Panc1 (cell line): ENCODE results near the gene MAK. TPM values are rescaled to one million over a fixed set of nuclear protein-coding genes. Genes with fewer than 3 reads are reported as not detected.
A peak's percentile ranks its signal among the peaks of the same experiment; 100 is the strongest.

Experiments used
- ATAC-seq: fragments of 200-7000 bp; cut with Tn5 transposase; 2 replicates; pipeline ENCODE4 v1.9.1; 2020; ENCODE audit warnings: mild to moderate bottlenecking, moderate library complexity
- BruUV-seq: library from RNA; stranded (reverse); fragments of 400-500 nt; replicated peaks from 2 replicates; lab custom pipeline; 2021; lab: Mats Ljungman, UMichigan
- CTCF ChIA-PET: fragments of 300-600 bp; sonication (Branson Sonifier 250); formaldehyde crosslinking; loops from one replicate; lab custom pipeline; 2022; ENCODE audit warnings: antibody characterized with exemption; lab: Charles Lee
- POLR2A ChIA-PET: fragments of 300-600 bp; sonication (Branson Sonifier 250); formaldehyde crosslinking; loops from one replicate; lab custom pipeline; 2022; ENCODE audit warnings: antibody characterized with exemption; lab: Charles Lee
- DNase-seq: peaks from one replicate; pipeline ENCODE4 v3.0.0-alpha.2; 2010; ENCODE audit warnings: low read depth, low spot score
- H3K27ac ChIP-seq: 2 replicates; pipeline ENCODE4 v1.5.1; 2011; ENCODE audit warnings: mild to moderate bottlenecking, low read length, inconsistent platforms
- H3K27me3 ChIP-seq: fragments of 200-500 bp; sonication (Bioruptor generic); 2 replicates; pipeline ENCODE4 v1.6.0; 2014; ENCODE audit warnings: low read length, inconsistent platforms; ENCODE audit not compliant: control insufficient read depth, insufficient read depth
- H3K36me3 ChIP-seq: fragments of 200-500 bp; sonication (Bioruptor generic); 2 replicates; pipeline ENCODE4 v1.5.1; 2014; ENCODE audit warnings: inconsistent platforms, mild to moderate bottlenecking, low read length, moderate library complexity; ENCODE audit not compliant: control insufficient read depth, insufficient read depth
- H3K4me1 ChIP-seq: 2 replicates; pipeline ENCODE4 v1.5.1; 2011; ENCODE audit warnings: inconsistent platforms, mild to moderate bottlenecking, low read length, moderate library complexity; ENCODE audit not compliant: control insufficient read depth, insufficient read depth
- H3K4me3 ChIP-seq, 2 experiments: 2 replicates each; pipeline ENCODE4 v1.5.1; 2011 to 2012; ENCODE audit warnings: low read depth in 2 of 2, low read length in 2 of 2, mild to moderate bottlenecking in 2 of 2, inconsistent platforms in 1 of 2, moderate library complexity in 1 of 2
- H3K9me3 ChIP-seq: fragments of 200-500 bp; sonication (Bioruptor generic); 2 replicates; pipeline ENCODE4 v1.5.1; 2014; ENCODE audit warnings: low read depth, mild to moderate bottlenecking, inconsistent platforms, low read length, moderate library complexity; ENCODE audit not compliant: control insufficient read depth, insufficient read depth
- CTCF ChIP-seq: fragments of 450-650 bp; IDR thresholded peaks from 2 replicates; pipeline ENCODE4 v1.5.1; 2017; ENCODE audit warnings: mild to moderate bottlenecking
- POLR2AphosphoS5 ChIP-seq: IDR thresholded peaks from 2 replicates; pipeline ENCODE4 v1.6.1; 2012; ENCODE audit warnings: mild to moderate bottlenecking, low read depth, low read length, moderate library complexity
- SIN3A ChIP-seq: IDR thresholded peaks from 2 replicates; pipeline ENCODE4 v1.6.1; 2012; ENCODE audit warnings: low read depth, mild to moderate bottlenecking, low read length, moderate library complexity, borderline replicate concordance; ENCODE audit not compliant: insufficient read depth
- TCF7L2 ChIP-seq: IDR thresholded peaks from 2 replicates; pipeline ENCODE4 v1.6.1; 2011; ENCODE audit warnings: mild to moderate bottlenecking, low read depth, low read length, inconsistent platforms
- in situ Hi-C: cut with HindIII; loops from 2 replicates; pipeline ENCODE4 v1.10.0; 2016; ENCODE audit warnings: low sequenced_read_pairs, low pct_unique_long_range_greater_than_20kb
- intact Hi-C: fragments of 100-400 bp; cut with micrococcal nuclease; formaldehyde crosslinking; loops from one replicate; pipeline ENCODE4 v1.10.0; 2022; ENCODE audit not compliant: unreplicated experiment
- total RNA-seq: library from RNA; stranded (reverse); gene quantifications from one replicate; pipeline ENCODE4 v1.2.1, GENCODE V29; 2021; ENCODE audit not compliant: unreplicated experiment
- TF ChIP-seq, protein P1 (sequence below), 2 experiments: IDR thresholded peaks; 2 replicates each; pipeline ENCODE4 v1.6.1; 2011 to 2012; ENCODE audit warnings: low read depth in 2 of 2, control low read depth in 1 of 2, low read length in 1 of 2, mild to moderate bottlenecking in 1 of 2, moderate library complexity in 1 of 2; ENCODE audit not compliant: insufficient read depth in 1 of 2

The MAK gene
- total RNA-seq, 1 experiment from 2014 or later = 0.21 TPM

GRCh38 chr6:10791673-10792072, 46.7 kb downstream of the MAK start:
- Histone ChIP-seq H3K9me3 (no peaks in the 10 kb centered on the region), H3K4me3 (no peak overlapping the region), H3K27me3 (no peaks in the 10 kb centered on the region), H3K36me3 (no peaks in the 10 kb centered on the region), H3K27ac (no peak overlapping the region), H3K4me1 (peaks cover 8% of the 10 kb centered on the region; the same call in 1 of the 2 replicates)
- in situ Hi-C loops = no loop called here
- POLR2A ChIA-PET = no interaction called here
- intact Hi-C loops = loop anchor here (10.0 kb wide), 1 partner anchor 77 kb away; no protein-coding TSS in a partner anchor
- BruUV-seq = no TSS peak
- no peak for ATAC-seq
- no peak for DNase-seq
- CTCF ChIA-PET = no interaction called here
- TF ChIP-seq SIN3A (no peak), POLR2AphosphoS5 (no peak), TCF7L2 (no peak), CTCF (no peak)
- TF ChIP-seq, protein P1, sequence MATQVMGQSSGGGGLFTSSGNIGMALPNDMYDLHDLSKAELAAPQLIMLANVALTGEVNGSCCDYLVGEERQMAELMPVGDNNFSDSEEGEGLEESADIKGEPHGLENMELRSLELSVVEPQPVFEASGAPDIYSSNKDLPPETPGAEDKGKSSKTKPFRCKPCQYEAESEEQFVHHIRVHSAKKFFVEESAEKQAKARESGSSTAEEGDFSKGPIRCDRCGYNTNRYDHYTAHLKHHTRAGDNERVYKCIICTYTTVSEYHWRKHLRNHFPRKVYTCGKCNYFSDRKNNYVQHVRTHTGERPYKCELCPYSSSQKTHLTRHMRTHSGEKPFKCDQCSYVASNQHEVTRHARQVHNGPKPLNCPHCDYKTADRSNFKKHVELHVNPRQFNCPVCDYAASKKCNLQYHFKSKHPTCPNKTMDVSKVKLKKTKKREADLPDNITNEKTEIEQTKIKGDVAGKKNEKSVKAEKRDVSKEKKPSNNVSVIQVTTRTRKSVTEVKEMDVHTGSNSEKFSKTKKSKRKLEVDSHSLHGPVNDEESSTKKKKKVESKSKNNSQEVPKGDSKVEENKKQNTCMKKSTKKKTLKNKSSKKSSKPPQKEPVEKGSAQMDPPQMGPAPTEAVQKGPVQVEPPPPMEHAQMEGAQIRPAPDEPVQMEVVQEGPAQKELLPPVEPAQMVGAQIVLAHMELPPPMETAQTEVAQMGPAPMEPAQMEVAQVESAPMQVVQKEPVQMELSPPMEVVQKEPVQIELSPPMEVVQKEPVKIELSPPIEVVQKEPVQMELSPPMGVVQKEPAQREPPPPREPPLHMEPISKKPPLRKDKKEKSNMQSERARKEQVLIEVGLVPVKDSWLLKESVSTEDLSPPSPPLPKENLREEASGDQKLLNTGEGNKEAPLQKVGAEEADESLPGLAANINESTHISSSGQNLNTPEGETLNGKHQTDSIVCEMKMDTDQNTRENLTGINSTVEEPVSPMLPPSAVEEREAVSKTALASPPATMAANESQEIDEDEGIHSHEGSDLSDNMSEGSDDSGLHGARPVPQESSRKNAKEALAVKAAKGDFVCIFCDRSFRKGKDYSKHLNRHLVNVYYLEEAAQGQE (IDR thresholded peaks at IDR 0.05; ENCODE audit: insufficient read depth in 1 of 2, low read depth in 2 of 2, low read length in 1 of 2) = no peak

GRCh38 chr6:10779076-10779475, 59.3 kb downstream of the MAK start:
- POLR2A ChIA-PET = interaction anchor here (0.6 kb wide), 2 partner anchors 15 to 66 kb away, joined by 5 to 13 read pairs; no protein-coding TSS in a partner anchor
- CTCF ChIA-PET = no interaction called here
- no peaks in the 10 kb centered on the region for H3K4me1 ChIP-seq
- no TSS peak for BruUV-seq
- no peaks in the 10 kb centered on the region for H3K9me3 ChIP-seq
- intact Hi-C loops (no loop called here), in situ Hi-C loops (no loop called here)
- H3K27ac ChIP-seq = no peak overlapping the region
- DNase-seq (no peak), ATAC-seq (0 out of 2 replicates have a peak, but pooled peaks have one; percentile 17)
- TF ChIP-seq POLR2AphosphoS5 (no peak), SIN3A (no peak), TCF7L2 (no peak), CTCF (no peak)
- TF ChIP-seq, protein P1 (IDR thresholded peaks at IDR 0.05; ENCODE audit: insufficient read depth in 1 of 2, low read depth in 2 of 2, low read length in 1 of 2) = no peak
- H3K36me3 ChIP-seq = peaks cover 4% of the 10 kb centered on the region; the same call in 1 of the 2 replicates
- H3K4me3 ChIP-seq = no peak overlapping the region
- H3K27me3 ChIP-seq = no peaks in the 10 kb centered on the region
